Measurements from ENCODE around the gene ULK3.

DNA sequence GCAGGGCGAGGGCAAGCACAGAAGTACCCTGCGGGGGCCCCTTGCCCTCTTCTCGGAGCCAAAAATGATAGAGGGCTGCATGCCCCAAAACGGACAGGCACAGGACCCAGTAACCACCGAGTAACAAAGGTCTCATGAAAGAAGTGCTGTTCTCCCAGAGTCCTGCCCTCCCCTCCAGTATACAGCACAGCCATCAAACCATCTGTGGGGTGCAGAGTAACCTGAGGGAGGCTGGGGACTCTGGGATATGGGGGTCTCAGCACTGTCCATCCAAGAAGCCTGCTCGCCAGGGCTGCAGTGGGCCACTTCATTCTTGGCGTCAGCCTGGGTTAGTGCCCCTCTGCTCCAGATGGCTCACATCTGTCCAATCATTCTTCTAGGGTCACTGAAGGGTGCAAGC is 6.1 kb downstream of the ULK3 start:
- TF ChIP-seq, protein P1, sequence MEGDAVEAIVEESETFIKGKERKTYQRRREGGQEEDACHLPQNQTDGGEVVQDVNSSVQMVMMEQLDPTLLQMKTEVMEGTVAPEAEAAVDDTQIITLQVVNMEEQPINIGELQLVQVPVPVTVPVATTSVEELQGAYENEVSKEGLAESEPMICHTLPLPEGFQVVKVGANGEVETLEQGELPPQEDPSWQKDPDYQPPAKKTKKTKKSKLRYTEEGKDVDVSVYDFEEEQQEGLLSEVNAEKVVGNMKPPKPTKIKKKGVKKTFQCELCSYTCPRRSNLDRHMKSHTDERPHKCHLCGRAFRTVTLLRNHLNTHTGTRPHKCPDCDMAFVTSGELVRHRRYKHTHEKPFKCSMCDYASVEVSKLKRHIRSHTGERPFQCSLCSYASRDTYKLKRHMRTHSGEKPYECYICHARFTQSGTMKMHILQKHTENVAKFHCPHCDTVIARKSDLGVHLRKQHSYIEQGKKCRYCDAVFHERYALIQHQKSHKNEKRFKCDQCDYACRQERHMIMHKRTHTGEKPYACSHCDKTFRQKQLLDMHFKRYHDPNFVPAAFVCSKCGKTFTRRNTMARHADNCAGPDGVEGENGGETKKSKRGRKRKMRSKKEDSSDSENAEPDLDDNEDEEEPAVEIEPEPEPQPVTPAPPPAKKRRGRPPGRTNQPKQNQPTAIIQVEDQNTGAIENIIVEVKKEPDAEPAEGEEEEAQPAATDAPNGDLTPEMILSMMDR (IDR thresholded peaks at IDR 0.05; ENCODE audit: low read length): no peak
- TF ChIP-seq EZH2phosphoT487 (IDR thresholded peaks at IDR 0.05; ENCODE audit: low read length): no peak

Data from MM.1S (cell line).